ENCODE measurements around the gene SPRYD7. TPM values are rescaled to one million over a fixed set of nuclear protein-coding genes. Genes with fewer than 3 reads are reported as not detected.

The SPRYD7 gene
- total RNA-seq, 1 donor from 2014 or later = 3.9 TPM

- DNase-seq (ENCODE audit: low spot score) = no peak
- ATAC-seq = no peak
Observed at GRCh38 chr13:49864509-49864908, 71.6 kb downstream of the SPRYD7 start.

Other genes with a start within 250 kb of the SPRYD7 start
- gene EBPL, start 244.9 kb downstream of the SPRYD7 start, total RNA-seq = 62.5 TPM
- 14.8 TPM for gene KPNA3, start 143.7 kb downstream of the SPRYD7 start, total RNA-seq
- 5.9 TPM for gene TRIM13, start 60.7 kb upstream of the SPRYD7 start, total RNA-seq
- gene KCNRG, start 79.1 kb upstream of the SPRYD7 start, total RNA-seq = not detected